Measurements from ENCODE around the gene BAZ1A. TPM values are rescaled to one million over a fixed set of nuclear protein-coding genes. Genes with fewer than 3 reads are reported as not detected.

The BAZ1A gene
- total RNA-seq, 1 donor from 2014 or later: 11.2 TPM

DNA sequence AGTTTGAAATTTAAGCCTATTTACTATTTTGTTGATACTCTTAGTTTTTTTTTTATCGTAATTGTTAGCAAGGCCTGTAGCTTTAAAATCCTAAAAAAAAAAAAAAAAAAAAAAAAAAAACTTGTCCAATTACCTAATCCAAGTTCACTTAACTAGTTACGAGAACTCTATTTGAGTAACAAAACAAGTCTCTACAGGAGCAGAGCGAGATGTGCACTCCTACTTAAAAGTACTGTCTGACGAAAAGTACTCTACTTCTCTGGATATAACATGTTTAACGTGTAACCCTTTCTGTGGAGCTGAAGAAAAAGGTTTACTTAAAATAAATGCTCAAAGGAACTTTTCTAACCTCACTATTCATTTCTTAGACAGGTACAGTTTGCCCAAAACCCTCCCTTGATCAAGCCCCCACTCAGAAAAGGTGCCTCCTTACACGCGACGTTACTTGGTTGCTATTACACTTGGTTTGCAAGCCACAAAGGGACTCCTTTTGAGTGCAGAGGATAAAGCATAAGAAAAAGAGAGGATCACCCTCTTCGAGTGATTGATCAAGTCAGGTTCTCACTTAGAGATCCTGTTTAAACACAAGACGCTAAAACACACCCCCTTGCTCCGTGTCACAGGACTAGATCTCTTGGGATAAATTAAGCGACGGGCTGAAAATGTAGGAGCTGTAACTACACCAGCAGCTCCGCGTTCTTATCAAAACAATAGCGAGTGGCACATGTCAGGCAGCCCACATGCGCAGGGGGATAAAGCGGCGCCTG lies 2.2 kb downstream of the BAZ1A start:
- no peaks in the 10 kb centered on the region for H3K36me3 ChIP-seq
- no peaks in the 10 kb centered on the region for H3K27me3 ChIP-seq
- intact Hi-C loops (cut with DNase I): loop anchor here (1.0 to 10.0 kb wide), 8 partner anchors 109 to 952 kb away; partner anchors contain the start of genes BRMS1L, CFL2, EAPP and FAM177A1
- no peaks in the 10 kb centered on the region for H3K9me3 ChIP-seq
- peaks cover 3 to 7% of the 10 kb centered on the region in 2 donors for H3K4me1 ChIP-seq
- no peak for DNase-seq (ENCODE audit: low spot score in 2 of 2)
- H3K27ac ChIP-seq: peak overlapping the region; percentile 99 to 100
- no peak for TF ChIP-seq CTCF (IDR thresholded peaks at IDR 0.05)
- H3K4me3 ChIP-seq: peak overlapping the region; percentile 73 to 100

DNA sequence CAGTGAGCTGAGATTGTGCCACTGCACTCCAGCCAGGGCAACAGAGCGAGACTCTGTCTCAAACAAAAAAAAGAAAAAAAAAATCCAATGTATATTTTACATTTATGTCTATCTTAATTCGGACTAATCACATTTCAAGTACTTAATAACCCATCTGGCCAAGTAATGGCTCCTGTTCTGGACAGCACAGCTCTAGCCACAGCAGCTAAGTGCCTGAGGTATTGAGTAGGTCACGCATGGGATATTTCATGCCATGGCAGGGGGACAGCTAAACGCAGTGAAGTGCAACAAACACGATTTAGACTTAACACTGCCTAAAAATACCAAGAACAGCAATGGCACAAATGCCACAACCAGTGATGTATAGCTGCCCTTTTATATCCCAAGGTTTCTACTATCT lies 8.0 kb downstream of the BAZ1A start:
- intact Hi-C loops (cut with DNase I): no loop called here
- H3K4me1 ChIP-seq: peaks cover under 1% of the 10 kb centered on the region in 2 donors
- no peaks in the 10 kb centered on the region for H3K27me3 ChIP-seq
- no peak for DNase-seq (ENCODE audit: low spot score in 2 of 2)
- no peaks in the 10 kb centered on the region for H3K36me3 ChIP-seq
- no peaks in the 10 kb centered on the region for H3K9me3 ChIP-seq
- TF ChIP-seq CTCF (IDR thresholded peaks at IDR 0.05): no peak
- no peak overlapping the region for H3K4me3 ChIP-seq
- H3K27ac ChIP-seq: no peak overlapping the region

- intact Hi-C loops (cut with DNase I): no loop called here
- DNase-seq (ENCODE audit: low spot score in 2 of 2): no peak
- TF ChIP-seq CTCF (IDR thresholded peaks at IDR 0.05): no peak
- H3K9me3 ChIP-seq: no peaks in the 10 kb centered on the region
- no peaks in the 10 kb centered on the region for H3K27me3 ChIP-seq
- H3K4me1 ChIP-seq: no peaks in the 10 kb centered on the region
- H3K36me3 ChIP-seq: no peaks in the 10 kb centered on the region
- no peak overlapping the region for H3K27ac ChIP-seq
- no peak overlapping the region for H3K4me3 ChIP-seq
Observed at GRCh38 chr14:34865889-34866574, 9.1 kb downstream of the BAZ1A start.

GRCh38 chr14:34863844-34864243 lies 11.3 kb downstream of the BAZ1A start:
- intact Hi-C loops (cut with DNase I): no loop called here

GRCh38 chr14:34858765-34859164 lies 16.4 kb downstream of the BAZ1A start:
- intact Hi-C loops (cut with DNase I): no loop called here

More at GRCh38 chr14:34863844-34864243, 11.3 kb downstream of the BAZ1A start:
- Histone ChIP-seq H3K4me3 (no peak overlapping the region), H3K27ac (no peak overlapping the region), H3K9me3 (no peaks in the 10 kb centered on the region), H3K4me1 (no peaks in the 10 kb centered on the region), H3K36me3 (peaks cover 0 to 7% of the 10 kb centered on the region in 2 donors), H3K27me3 (no peaks in the 10 kb centered on the region)
- no peak for DNase-seq (ENCODE audit: low spot score in 2 of 2)
- no peak for TF ChIP-seq CTCF (IDR thresholded peaks at IDR 0.05)

More at GRCh38 chr14:34858765-34859164, 16.4 kb downstream of the BAZ1A start:
- no peak for DNase-seq (ENCODE audit: low spot score in 2 of 2)
- H3K36me3 ChIP-seq: peaks cover under 1 to 10% of the 10 kb centered on the region in 2 donors
- no peaks in the 10 kb centered on the region for H3K4me1 ChIP-seq
- H3K27me3 ChIP-seq: no peaks in the 10 kb centered on the region
- no peak overlapping the region for H3K4me3 ChIP-seq
- TF ChIP-seq CTCF (IDR thresholded peaks at IDR 0.05): no peak
- no peaks in the 10 kb centered on the region for H3K9me3 ChIP-seq
- no peak overlapping the region for H3K27ac ChIP-seq
